ENCODE data around the gene RUNX1.

The RUNX1 gene

DNA sequence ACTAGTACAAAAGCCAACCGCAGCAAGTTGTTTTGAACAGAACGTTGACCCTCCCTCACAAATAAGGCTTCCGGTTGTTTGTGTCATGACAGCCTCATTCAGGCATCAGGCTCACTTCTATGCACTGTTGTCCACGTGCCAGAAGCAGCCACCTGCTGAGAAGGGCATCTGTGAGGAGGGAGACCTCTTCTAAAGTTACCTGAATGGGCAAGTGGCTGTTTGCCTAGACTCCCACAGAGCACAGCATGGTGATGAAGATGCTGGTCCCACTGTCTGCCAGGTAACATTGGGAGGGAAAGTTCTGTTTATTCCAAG lies 204.2 kb downstream of the RUNX1 start:
- TF ChIP-seq GATA3 (IDR thresholded peaks at IDR 0.05; ENCODE audit: low read depth, low read length) (no peak), GATA2 (IDR thresholded peaks at IDR 0.05; ENCODE audit: low read depth, low read length) (no peak)

DNA sequence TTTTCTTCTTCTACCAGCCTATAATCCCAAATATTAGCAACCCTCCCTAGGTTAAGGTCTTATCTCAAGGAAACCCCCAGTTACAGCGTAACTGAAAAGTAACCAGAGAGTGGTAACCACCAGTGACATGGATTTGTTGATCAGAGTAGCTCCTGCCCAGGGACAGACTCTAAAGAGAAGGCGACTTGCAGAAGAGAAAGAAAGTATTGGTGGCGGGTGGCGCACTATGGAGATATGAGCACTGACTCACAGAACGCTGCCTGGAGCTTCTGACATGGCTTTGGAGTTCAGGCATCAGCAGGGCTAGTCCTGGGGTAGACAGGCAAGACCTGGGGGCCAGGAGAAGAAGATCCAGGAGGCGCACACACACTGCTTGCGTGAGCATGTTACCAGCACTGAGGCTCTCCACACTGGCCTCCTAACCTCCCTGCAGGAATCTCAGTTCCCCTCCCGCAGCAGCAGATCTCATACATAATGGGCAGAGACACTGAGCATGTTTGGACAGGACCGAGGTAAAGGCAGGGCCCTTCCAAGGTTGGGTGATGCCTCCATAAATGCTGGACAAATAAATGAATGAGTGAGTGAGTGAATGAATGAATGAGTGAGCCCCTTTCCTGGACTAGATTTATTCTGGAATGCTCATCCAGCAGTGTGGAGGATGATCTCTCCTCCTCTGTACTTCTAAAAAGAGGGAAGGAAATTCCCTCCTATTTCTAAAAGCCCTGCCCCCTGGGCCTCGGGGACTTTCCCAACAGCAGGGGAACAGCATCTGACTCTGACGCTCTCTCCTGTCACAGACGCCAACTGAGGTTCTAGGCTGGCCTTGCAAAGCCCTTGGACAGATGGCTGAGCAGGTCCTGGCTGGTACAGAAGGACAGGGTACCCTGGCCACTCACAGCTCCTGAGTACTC lies 204.8 kb downstream of the RUNX1 start:
- TF ChIP-seq GATA2 (IDR thresholded peaks at IDR 0.05; ENCODE audit: low read depth, low read length) (no peak), GATA3 (IDR thresholded peaks at IDR 0.05; ENCODE audit: low read depth, low read length) (no peak)

DNA sequence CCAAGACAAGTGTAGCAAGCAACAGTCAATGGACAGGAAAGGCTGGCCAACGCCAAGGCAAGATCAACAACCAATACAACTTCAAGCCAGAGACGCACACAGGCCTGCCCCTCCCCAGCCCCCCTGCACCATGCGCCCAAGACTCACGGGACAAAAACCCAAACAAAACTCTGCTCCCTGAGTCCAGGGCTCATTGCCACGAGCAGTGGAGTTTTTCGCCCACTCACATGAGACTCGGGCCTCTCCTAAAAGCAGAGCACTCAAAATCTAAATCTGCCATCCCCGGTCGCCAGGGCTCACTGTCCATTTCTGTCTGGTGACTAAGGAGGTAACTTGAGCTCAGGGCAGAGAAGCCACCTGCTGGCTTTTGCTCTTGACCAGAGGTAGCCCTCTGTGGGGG lies 205.5 kb downstream of the RUNX1 start:
- TF ChIP-seq GATA3 (IDR thresholded peaks at IDR 0.05; ENCODE audit: low read depth, low read length) (no peak), GATA2 (IDR thresholded peaks at IDR 0.05; ENCODE audit: low read depth, low read length) (no peak)

DNA sequence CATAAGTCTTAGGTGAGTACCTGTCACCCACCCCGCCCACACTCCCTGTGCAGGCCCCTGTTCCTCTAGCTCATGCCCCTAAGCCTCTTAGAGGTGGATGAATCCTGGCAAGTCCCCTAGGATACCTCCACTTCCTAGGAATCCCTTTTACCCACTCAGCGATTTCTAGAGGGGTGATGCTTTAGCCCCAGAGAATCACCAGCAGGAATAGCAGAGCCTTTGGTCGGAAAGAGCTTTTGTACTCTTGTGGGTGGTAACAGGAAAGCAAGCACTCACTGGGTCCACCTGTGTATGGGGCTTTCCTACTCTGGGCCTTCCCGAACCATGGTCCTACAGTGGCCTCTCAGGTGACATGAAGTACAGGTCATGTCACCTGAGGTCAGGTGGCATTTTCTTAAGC lies 207.9 kb downstream of the RUNX1 start:
- TF ChIP-seq GATA3 (IDR thresholded peaks at IDR 0.05; ENCODE audit: low read depth, low read length) (no peak), GATA2 (IDR thresholded peaks at IDR 0.05; ENCODE audit: low read depth, low read length) (no peak)

DNA sequence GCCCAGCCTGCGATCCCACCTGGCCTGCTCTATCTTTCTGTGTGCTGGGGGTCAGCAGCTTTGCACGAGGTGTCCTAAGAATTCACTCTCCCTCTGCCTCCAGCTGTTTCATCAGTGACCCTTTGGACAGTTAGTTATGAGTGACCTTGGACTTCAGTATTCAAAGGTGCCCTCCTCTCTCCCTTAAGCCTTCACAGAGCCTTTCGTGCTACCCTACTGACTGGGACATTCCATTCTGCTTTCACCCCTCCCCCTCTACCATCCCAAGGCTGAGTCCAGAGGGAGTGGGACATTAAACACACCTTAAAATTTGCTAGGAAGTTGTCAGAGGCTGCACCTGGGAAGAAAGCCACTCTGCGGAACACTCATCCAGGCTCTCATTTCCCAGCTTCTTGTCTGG lies 208.4 kb downstream of the RUNX1 start:
- no peak for TF ChIP-seq GATA3 (IDR thresholded peaks at IDR 0.05; ENCODE audit: low read depth, low read length)
- TF ChIP-seq GATA2 (IDR thresholded peaks at IDR 0.05; ENCODE audit: low read depth, low read length) = no peak

DNA sequence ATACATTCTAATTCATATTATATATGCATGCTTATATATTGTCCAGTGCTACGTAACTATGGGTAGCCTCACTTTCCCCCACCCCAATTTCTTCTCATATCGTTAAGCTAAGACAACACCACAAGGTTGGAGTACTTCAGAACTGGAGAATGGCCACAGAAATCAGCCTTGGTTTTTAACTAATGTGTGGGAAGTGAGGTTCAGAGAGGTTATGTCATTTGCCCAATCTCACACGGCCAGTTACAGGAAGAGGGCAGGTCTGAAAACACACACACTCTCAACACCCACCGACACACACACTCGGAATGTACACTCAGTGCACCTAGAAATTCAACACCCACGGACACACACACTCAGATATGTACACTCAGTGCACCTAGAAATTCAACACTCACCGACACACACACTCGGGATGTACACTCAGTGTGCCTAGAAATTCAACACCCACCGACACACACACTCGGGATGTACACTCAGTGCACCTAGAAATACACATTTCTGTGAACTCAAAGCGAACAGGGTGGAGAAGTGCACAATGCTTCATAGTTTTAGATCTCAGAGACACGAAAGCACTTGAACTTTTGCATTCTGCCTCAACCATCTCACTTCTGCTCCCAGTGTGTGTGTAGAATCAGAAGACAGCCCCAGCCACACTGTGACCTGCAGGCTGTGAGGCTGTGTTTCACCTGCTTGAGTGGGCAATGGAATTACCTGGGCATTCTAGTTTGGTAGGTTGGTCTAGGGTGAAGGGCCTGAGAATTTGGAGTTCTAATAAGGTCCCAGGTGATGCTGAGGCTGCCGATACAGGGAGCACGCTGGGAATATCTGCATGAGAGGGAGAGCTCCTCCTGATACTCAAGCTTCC lies 209.9 kb downstream of the RUNX1 start:
- no peak for TF ChIP-seq GATA3 (IDR thresholded peaks at IDR 0.05; ENCODE audit: low read depth, low read length)
- TF ChIP-seq GATA2 (IDR thresholded peaks at IDR 0.05; ENCODE audit: low read depth, low read length) = no peak

DNA sequence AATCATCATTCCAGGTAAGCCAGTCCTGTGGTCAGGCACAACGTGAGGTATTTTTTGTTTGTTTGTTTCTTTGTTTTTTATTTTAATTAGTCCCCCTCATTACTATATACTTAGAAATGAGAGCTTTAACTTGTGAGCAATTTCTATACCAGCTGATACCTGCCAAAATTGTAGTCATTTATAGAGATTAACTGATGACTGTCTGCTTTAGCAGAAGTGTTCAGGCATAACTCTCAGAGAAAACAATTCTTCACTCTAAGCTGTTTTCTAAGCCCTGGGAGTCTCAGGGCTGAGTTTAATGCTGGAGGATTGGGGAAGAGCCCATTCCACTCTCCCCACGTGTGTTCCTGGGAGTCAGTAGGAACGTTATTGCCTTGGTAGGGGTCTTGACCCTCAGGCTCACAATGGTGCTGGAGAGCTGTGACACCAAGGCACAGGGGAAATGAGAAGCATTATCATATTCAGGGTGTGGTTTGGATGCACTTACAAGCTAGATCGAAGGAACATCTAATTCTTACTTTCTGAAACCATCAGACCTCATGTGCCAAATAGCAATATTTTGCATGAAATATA lies 212.1 kb downstream of the RUNX1 start:
- TF ChIP-seq GATA3 (IDR thresholded peaks at IDR 0.05; ENCODE audit: low read depth, low read length) (no peak), GATA2 (IDR thresholded peaks at IDR 0.05; ENCODE audit: low read depth, low read length) (no peak)

DNA sequence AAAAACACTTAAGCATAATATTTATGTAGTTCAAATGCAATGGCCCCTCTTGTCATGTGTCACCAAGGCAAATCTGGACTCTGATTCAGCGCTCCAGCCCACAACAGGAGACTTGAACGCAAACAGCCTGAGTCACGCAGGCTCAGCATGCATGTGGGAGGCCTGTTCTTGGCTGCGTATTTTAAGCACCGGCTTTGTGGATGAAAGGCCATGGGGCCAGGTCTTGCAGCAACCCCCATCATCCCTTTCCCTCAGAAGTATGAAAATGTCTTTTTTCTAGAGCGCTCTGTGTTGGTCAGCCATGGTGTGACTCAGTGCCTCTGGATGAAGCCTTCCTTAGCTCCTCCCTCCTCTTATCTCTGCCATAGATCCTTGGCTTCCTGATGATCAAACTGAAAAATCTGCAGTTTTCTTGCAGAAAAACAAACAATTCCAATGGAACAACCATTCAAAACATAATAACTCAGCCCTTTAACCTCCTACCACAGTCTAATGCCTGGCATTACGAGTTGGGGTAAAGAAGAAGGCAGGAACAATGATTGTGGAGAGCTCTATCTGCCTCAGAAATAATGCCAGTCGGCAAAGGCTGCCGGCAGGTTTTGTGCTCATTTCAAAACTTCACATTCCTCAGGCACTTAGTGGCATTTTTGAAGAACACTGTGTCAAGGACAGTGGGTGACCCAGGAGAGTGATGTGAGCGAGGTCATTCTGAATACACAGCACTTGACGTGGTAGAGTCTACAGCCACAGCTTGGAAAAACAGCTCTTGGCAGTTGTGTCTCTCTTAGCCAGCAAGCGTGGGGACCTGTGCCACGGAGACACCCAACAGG lies 212.8 kb downstream of the RUNX1 start:
- TF ChIP-seq GATA2 (IDR thresholded peaks at IDR 0.05; ENCODE audit: low read depth, low read length) (no peak), GATA3 (IDR thresholded peaks at IDR 0.05; ENCODE audit: low read depth, low read length) (no peak)

DNA sequence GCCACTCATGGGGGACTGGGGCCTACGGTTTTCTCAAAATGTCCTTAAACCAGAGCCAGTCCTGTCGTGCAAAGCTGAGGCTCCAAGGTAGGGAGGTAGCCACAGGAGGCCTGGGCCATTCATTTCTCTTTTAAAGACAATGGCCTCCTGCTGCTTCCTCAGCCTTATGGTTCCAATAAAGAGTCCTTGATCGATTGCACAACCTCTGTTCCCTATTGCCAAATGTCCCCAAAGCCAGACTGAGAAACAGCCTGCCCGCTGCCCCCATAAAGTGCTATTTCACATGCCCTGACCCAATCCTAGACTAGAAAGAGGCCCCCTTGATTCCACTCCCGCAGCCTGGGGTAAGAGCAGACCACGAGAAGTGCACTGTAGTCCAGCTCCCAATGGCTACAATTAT lies 213.6 kb downstream of the RUNX1 start:
- TF ChIP-seq GATA2 (IDR thresholded peaks at IDR 0.05; ENCODE audit: low read depth, low read length) (no peak), GATA3 (IDR thresholded peaks at IDR 0.05; ENCODE audit: low read depth, low read length) (no peak)

DNA sequence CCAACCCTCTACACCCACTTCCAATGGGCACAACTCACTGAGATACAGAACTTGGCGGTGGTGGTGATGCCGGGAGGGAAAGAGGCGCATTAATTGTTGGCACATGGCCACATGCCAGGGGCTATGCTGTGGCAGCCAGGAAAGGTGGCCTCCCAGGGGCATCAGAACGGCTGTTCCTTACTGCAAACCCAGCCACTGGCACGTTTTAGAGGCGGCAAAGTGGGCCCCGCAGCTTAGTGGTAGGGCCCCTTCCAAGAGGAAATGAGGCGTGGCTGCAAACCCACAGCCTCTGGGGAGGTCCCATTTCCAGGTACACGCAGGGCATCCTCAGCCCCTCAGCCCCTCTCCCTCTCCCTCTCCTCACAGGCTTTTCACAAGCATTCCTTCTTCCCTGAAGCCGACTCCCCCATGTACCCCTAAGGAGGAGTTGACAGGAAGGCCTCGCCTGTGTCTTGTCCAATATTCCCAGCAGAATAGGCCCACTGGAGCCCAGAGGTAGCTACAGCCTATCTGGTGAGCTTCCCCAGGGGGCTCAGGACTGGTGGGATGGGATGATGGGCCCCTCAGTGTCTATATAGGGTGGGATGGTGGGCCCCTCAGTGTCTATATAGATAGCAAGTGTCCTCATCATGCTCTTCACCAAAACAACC lies 214.1 kb downstream of the RUNX1 start:
- TF ChIP-seq GATA2 (IDR thresholded peaks at IDR 0.05; ENCODE audit: low read depth, low read length) (no peak), GATA3 (IDR thresholded peaks at IDR 0.05; ENCODE audit: low read depth, low read length) (no peak)

DNA sequence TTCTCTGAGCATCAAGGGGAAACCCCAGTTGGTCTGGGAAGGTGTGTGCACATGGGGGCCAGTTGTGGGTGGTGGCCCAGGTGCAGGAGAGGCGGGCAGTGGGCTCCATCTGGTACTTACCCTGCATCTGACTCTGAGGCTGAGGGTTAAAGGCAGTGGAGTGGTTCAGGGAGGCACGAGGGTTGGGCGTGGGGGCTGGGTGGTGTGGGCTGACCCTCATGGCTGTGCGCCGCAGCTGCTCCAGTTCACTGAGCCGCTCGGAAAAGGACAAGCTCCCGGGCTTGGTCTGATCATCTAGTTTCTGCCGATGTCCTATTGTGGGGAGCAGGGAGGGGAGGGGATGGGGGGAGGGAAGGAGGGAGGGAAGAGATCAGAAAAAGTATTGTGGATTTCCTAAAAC lies 214.8 kb downstream of the RUNX1 start:
- no peak for TF ChIP-seq GATA3 (IDR thresholded peaks at IDR 0.05; ENCODE audit: low read depth, low read length)

DNA sequence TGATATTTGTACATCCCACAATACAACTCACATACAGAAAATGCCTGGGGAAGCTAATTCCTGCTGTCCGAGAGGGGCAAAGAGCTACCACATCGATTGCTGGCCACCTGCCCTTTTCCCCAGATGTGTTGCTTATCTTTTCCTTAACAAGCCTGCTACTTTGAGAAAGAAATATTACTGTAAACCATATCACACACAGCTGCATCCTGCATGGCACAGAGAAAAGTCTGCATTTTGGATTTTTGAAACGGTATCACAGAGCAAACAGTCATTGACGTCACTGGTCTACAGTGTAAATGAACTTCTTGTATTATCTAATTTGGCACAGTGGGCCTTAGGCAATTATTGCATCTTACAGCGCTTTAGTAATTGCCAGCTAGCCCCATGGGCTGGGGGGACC lies 215.6 kb downstream of the RUNX1 start:
- TF ChIP-seq GATA3 (IDR thresholded peaks at IDR 0.05; ENCODE audit: low read depth, low read length) (no peak), GATA2 (IDR thresholded peaks at IDR 0.05; ENCODE audit: low read depth, low read length) (0 out of 2 replicates have a peak, but pooled peaks have one; percentile 19)
